ENCODE data around the gene SIPA1L3. TPM values are rescaled to one million over a fixed set of nuclear protein-coding genes. Genes with fewer than 3 reads are reported as not detected.
A peak's percentile ranks its signal among the peaks of the same experiment; 100 is the strongest.

The SIPA1L3 gene
- total RNA-seq, 1 experiment from 2014 or later, result 125 TPM

- H3K4me3 ChIP-seq (ENCODE audit: low read depth, low read length), result no peak overlapping the region
- no peak overlapping the region for H3K4me3 Mint-ChIP-seq (ENCODE audit: unreplicated experiment)
- no peaks in the 10 kb centered on the region for H3K9me3 ChIP-seq
- no peak overlapping the region for H3K27ac Mint-ChIP-seq (ENCODE audit: unreplicated experiment)
- intact Hi-C loops (cut with micrococcal nuclease; ENCODE audit: unreplicated experiment), result no loop called here
- no peaks in the 10 kb centered on the region for H3K27me3 Mint-ChIP-seq (ENCODE audit: insufficient read depth, unreplicated experiment)
- no peaks in the 10 kb centered on the region for H3K9me3 Mint-ChIP-seq (ENCODE audit: unreplicated experiment)
- no peak for DNase-seq
- no peaks in the 10 kb centered on the region for H3K27me3 ChIP-seq (replicated peaks; ENCODE audit: control insufficient read depth, insufficient read depth, low read length)
- CTCF ChIA-PET, result interaction anchor here (0.6 kb wide), 1 partner anchor 13 kb away, joined by 4 read pairs; no protein-coding TSS in a partner anchor
- TF ChIP-seq CTCF (IDR thresholded peaks at IDR 0.05; ENCODE audit: insufficient read depth in 1 of 2, low read depth in 1 of 2, low read length in 1 of 2, severe bottlenecking in 1 of 2, unreplicated experiment in 1 of 2), result no peak
- H3K4me1 Mint-ChIP-seq (ENCODE audit: low read depth, unreplicated experiment), result no peaks in the 10 kb centered on the region
- peaks cover 11% of the 10 kb centered on the region for H3K36me3 ChIP-seq (ENCODE audit: control insufficient read depth, insufficient read depth, low read length)
- H3K36me3 Mint-ChIP-seq (ENCODE audit: insufficient read depth, unreplicated experiment), result peaks cover 97% of the 10 kb centered on the region
- no TSS peak for BruUV-seq (replicated peaks)
- POLR2A ChIA-PET, result no interaction called here
- no peaks in the 10 kb centered on the region for H3K4me1 ChIP-seq
Observed at GRCh38 chr19:38199340-38199739, 292.3 kb downstream of the SIPA1L3 start.

- intact Hi-C loops (cut with micrococcal nuclease; ENCODE audit: unreplicated experiment), result no loop called here
- no peak overlapping the region for H3K4me3 ChIP-seq (ENCODE audit: low read depth, low read length)
- no peak for DNase-seq
- CTCF ChIA-PET, result interaction anchor here (1.4 kb wide), 1 partner anchor 59 kb away, joined by 4 read pairs; no protein-coding TSS in a partner anchor
- no TSS peak for BruUV-seq (replicated peaks)
- H3K27me3 ChIP-seq (replicated peaks; ENCODE audit: control insufficient read depth, insufficient read depth, low read length), result no peaks in the 10 kb centered on the region
- TF ChIP-seq CTCF (IDR thresholded peaks at IDR 0.05; ENCODE audit: insufficient read depth in 1 of 2, low read depth in 1 of 2, low read length in 1 of 2, severe bottlenecking in 1 of 2, unreplicated experiment in 1 of 2), result no peak
- POLR2A ChIA-PET, result no interaction called here
- no peaks in the 10 kb centered on the region for H3K4me1 ChIP-seq
- no peaks in the 10 kb centered on the region for H3K4me1 Mint-ChIP-seq (ENCODE audit: low read depth, unreplicated experiment)
- H3K36me3 ChIP-seq (ENCODE audit: control insufficient read depth, insufficient read depth, low read length), result peaks cover 8% of the 10 kb centered on the region
- H3K9me3 ChIP-seq, result no peaks in the 10 kb centered on the region
- H3K27me3 Mint-ChIP-seq (ENCODE audit: insufficient read depth, unreplicated experiment), result no peaks in the 10 kb centered on the region
- no peaks in the 10 kb centered on the region for H3K9me3 Mint-ChIP-seq (ENCODE audit: unreplicated experiment)
- no peak overlapping the region for H3K4me3 Mint-ChIP-seq (ENCODE audit: unreplicated experiment)
- no peak overlapping the region for H3K27ac Mint-ChIP-seq (ENCODE audit: unreplicated experiment)
- H3K36me3 Mint-ChIP-seq (ENCODE audit: insufficient read depth, unreplicated experiment), result peaks cover 80% of the 10 kb centered on the region
Observed at GRCh38 chr19:38201731-38202130, 294.7 kb downstream of the SIPA1L3 start.

- H3K9me3 Mint-ChIP-seq (ENCODE audit: unreplicated experiment), result no peaks in the 10 kb centered on the region
- no peaks in the 10 kb centered on the region for H3K27me3 Mint-ChIP-seq (ENCODE audit: insufficient read depth, unreplicated experiment)
- H3K27ac Mint-ChIP-seq (ENCODE audit: unreplicated experiment), result peak overlapping the region; percentile 13
- intact Hi-C loops (cut with micrococcal nuclease; ENCODE audit: unreplicated experiment), result no loop called here
- no peaks in the 10 kb centered on the region for H3K4me1 Mint-ChIP-seq (ENCODE audit: low read depth, unreplicated experiment)
- Histone ChIP-seq H3K9me3 (no peaks in the 10 kb centered on the region), H3K27me3 (replicated peaks; ENCODE audit: control insufficient read depth, insufficient read depth, low read length) (no peaks in the 10 kb centered on the region), H3K4me1 (no peaks in the 10 kb centered on the region), H3K36me3 (ENCODE audit: control insufficient read depth, insufficient read depth, low read length) (peaks cover 6% of the 10 kb centered on the region), H3K4me3 (ENCODE audit: low read depth, low read length) (no peak overlapping the region)
- POLR2A ChIA-PET, result no interaction called here
- CTCF ChIA-PET, result no interaction called here
- no TSS peak for BruUV-seq (replicated peaks)
- peaks cover 80% of the 10 kb centered on the region for H3K36me3 Mint-ChIP-seq (ENCODE audit: insufficient read depth, unreplicated experiment)
- no peak for TF ChIP-seq CTCF (IDR thresholded peaks at IDR 0.05; ENCODE audit: insufficient read depth in 1 of 2, low read depth in 1 of 2, low read length in 1 of 2, severe bottlenecking in 1 of 2, unreplicated experiment in 1 of 2)
- DNase-seq, result no peak
- no peak overlapping the region for H3K4me3 Mint-ChIP-seq (ENCODE audit: unreplicated experiment)
Observed at GRCh38 chr19:38202504-38202903, 295.5 kb downstream of the SIPA1L3 start.
